GM19239 (cell line): ENCODE results near the gene PHTF2.
"Not testable (repeated sequence)": the region's sequence is repeated elsewhere in the genome, so short reads cannot be mapped to it uniquely, and the experiment has no call there.

Experiments
- DNase-seq: peaks from one replicate; pipeline ENCODE4 v3.0.0; 2011; ENCODE audit warnings: low spot score; ENCODE audit not compliant: insufficient read length
- FAIRE-seq: peaks from 2 replicates; lab custom pipeline; 2011; peaks lifted over from hg19 to GRCh38; lab: Jason Lieb, UNC

PHTF2 gene

DNA sequence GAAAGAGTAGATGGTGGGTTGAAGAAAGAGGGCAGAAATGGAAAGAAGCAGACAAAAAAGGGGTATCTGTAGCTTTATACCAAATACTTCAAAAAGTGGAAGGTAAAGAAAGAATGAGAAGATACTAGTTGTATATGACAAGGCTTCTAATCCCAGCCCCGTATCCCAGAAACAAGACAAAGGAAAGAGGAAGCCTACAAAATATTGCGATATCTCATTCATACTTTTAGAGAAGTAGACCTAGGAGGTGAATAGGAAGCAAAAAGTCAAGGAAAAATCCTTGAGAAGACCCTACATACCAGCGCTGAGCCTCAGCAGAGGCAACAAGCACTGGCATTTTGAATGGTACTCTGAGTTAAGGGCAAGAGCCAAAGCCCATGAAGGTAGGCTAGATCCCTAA, 26.6 kb downstream of the PHTF2 start:
- FAIRE-seq = no peak
- DNase-seq = no peak

DNA sequence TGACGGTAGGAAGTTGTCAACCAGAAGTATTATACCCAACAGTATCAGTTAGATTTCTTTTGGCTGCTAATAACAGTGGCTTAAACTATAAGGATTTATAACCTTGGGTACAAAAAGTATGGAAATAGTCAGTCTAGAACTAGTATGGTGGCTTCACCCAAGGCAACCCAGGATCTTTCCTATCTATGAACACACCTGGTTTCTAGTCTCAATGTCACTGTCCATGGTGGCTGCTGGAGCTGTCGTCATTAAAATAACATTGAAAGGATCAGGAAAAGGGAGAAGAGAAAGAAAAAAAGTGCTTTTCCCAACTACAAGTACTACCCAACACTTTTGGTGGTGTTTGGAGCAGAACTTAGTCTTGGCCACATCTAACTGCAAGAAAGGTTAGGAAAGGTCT, 27.7 kb downstream of the PHTF2 start:
- no peak for FAIRE-seq

DNA sequence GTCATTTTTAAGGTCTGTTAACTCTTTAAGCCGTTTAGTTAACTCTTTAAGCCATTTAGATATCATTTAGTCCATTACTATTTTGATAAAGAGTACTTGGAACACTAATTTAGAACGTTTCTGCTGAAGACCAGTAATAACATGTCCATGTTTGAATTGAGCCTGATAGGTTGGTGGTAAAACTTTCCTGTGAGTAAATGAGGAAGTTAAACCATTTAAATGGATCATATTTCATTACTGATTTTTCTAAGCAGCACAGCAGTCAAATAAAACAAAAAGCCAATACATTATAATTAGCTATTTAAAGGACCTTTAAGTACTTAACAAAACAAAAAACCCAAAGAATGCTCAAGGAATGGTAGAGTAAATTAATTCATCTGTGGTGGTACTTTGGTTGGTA, 29.4 kb downstream of the PHTF2 start:
- no peak for FAIRE-seq

More for the DNA sequence above, 27.7 kb downstream of the PHTF2 start:
- DNase-seq = no peak

DNA sequence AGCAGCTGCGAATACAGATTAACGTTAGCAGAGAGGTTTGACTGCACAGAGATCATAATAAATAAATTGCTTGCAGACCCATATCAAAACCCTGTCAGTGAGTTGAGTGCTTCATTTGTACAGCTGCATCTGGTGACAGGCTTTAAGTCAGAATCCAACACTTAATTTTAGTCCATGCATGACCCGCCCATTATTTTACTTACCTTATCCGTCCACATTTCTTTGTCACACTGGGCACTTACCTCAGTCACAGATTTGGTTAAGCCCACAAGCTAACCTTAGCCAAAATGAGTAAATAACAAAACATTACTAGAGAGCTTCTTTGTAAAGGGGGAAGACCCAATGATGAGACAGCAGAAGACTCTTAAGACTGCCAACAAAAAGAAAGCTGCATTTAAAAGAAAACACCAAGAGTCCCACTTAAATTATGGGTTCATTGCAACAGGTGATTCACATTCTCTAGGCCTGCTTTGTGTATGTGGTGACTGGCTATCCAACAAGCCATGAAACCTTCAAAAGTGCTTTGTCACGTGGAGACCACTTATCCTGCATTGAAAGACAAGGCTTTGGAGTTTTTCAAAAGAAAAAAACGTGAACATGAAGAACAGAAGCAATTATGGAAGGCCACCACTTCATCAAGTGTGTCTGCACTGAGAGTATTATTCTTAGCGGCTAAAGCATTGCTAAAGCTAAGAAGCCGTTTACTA, 32.2 kb downstream of the PHTF2 start:
- DNase-seq (no peak), FAIRE-seq (no peak)

More for the DNA sequence above, 29.4 kb downstream of the PHTF2 start:
- no peak for DNase-seq

DNA sequence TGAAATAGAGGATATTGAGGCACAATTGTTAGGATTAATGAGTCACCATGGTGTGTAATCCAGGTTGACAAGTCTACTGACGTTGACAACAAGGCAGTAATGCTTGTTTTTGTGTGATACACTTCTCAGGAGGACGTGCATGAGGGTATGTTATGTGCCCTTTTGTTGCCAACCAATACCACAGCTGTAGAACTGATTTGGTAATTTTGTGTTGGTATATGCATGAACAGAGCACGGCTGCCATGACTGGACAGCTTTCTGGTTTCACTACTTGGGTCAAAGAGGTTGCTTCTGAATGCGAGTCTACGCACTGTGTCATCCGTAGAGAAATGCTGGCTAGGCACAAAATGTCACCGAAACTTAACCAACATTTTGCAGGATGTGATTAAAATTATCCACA, 32.9 kb downstream of the PHTF2 start:
- FAIRE-seq (no peak), DNase-seq (no peak)

DNA sequence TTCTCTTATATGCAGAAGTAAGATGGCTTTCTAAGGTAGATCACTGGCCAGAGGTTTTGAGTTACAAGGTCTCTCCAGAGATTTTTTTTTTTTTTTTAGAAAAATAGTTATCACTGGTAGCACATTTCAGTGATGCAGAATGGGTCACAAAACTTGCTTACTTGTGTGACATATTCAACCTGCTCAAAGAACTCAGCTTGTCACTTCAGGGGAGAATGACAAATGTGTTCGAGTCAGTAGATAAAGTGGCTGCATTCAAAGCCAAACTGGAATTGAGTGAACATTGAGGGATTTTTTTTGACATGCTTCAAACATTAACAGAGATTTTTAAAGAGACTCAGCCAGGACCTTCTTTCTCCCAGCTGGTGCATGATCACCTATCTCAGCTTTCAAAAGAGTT, 33.4 kb downstream of the PHTF2 start:
- no peak for DNase-seq
- FAIRE-seq = no peak

DNA sequence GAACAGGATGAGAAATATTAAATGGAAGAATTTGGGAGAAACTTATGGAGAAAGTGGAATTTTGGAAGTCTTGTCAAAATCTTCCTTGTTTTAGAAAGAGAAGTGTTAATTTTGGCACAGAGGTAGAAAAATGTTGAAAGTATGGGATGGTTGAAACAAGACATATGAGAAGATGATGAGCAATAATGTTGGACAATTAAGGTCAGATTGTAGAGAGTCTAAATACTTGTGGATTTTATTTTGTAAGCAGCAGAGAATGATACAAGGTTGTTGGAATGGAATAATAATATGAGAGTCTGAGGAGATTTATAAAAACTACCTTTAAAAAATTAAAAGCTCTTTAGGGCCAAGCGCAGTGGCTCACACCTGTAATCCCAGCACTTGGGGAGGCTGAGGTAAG, 34.6 kb downstream of the PHTF2 start:
- DNase-seq (no peak), FAIRE-seq (no peak)

DNA sequence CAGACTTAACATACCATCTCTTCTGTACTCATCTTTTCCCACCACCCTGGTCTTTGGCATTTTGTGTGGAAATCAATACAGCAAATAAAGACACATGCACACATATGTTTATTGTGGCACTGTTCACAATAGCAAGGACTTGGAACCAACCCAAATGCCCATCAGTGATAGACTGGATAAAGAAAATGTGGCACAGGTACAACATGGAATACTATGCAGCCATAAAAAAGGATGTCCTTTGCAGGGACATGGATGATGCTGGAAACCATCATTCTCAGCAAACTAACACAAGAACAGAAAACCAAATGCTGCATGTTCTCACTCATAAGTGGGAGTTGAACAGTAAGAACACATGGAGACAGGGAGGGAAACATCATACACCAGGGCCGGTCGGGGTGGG, 37.9 kb downstream of the PHTF2 start:
- not testable (repeated sequence) for FAIRE-seq, DNase-seq

DNA sequence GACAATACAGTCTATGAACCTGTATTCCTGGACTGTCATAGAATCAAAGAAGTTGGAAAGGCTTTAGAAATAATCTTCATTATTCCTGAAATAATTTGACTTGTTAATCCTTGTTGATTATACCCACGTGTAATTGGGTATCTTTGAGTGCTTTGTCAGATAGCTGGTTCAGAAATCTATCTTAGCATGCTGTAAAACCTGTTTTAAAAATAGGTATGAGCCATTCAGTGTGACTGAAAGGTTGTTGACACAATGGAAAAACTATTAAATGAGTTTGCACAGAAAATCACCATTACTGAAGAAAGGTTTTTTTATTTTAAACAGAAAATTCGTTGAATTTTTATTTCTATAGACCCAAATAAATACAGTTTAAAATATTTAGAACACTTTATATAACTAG, 38.7 kb downstream of the PHTF2 start:
- FAIRE-seq (peak; percentile 37), DNase-seq (no peak)

DNA sequence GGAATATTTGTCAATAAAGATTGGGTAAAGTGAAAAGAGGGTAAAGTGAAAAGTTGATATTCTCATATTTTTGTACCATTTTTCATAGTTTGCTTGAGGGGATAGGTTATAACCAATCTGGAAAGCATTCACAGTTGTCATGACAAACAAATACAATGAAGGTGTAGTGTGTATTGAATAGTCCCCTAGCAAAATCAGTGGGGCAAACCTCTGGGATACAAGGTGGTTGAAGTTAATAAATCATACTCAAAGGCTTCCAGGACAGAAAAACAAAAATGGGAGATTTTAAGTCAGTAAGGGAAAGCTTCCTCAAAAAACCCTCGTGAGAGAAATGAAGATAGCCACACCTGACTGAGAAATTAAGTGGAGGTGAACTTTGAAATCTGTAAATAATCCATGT, 39.4 kb downstream of the PHTF2 start:
- DNase-seq = no peak
- FAIRE-seq = no peak

DNA sequence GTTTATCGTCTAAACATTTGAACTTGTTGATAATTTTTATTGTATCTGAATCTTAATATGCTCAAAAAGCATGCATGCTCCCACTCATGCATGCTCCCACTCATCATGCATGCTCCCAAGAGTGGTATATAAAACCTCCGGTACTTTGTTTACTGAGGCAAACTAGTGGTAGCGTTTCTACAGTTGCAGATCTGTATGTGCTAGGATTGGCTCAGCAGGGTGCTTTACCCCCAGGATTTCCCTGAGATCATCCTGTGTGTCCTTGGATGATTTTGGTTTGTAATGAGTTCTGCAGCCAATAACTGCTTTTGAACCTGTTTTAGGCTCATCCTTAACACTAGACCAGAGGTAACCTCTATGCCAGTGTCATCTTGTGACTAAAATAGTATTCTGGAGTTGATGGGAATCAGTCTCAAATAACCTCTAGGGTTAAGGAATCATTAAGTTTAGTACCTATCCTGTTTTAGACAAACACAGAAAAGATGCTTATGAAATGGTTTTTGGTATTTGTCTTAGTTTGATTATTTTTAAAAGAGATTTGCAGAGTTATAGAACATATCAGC, 40.4 kb downstream of the PHTF2 start:
- DNase-seq (no peak), FAIRE-seq (no peak)

DNA sequence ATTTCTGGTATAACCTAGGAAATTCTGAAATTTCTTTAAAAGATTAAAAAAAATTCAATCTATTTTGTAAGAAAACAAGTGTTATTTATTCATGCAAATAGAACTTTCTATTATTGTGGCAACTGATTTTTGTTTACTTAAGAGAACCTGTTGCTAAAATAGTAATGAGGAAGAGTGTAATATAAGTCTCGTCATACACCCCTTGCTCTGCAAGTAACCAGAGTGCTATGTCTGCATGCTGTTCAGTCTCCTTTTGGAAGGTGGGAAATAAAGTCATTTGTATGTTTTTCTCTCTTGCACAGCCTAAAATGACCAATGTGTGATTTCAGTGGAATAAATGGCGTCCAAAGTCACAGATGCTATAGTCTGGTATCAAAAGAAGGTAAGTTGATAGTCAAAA, 41.3 kb downstream of the PHTF2 start:
- FAIRE-seq = peak; percentile 74
- DNase-seq = no peak

DNA sequence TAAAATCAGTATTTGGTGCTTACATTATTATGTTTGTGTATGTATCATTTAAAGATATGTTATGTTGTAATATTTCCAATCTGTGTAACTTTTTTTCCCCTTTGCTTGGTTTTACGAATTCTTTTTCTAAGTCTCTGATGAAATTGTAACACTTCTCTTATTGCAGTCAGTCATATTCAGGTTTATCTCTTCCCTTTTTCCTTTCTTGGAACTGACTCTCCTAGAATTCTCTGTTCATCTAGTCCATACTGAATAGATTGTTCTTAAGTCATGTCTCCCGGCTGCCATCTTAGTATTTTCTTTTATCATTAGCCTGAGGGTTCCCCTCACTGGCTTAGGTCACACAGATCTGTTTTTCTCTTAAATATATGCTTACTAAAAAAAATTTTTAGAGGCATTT, 44.6 kb downstream of the PHTF2 start:
- no peak for DNase-seq
- FAIRE-seq = no peak

DNA sequence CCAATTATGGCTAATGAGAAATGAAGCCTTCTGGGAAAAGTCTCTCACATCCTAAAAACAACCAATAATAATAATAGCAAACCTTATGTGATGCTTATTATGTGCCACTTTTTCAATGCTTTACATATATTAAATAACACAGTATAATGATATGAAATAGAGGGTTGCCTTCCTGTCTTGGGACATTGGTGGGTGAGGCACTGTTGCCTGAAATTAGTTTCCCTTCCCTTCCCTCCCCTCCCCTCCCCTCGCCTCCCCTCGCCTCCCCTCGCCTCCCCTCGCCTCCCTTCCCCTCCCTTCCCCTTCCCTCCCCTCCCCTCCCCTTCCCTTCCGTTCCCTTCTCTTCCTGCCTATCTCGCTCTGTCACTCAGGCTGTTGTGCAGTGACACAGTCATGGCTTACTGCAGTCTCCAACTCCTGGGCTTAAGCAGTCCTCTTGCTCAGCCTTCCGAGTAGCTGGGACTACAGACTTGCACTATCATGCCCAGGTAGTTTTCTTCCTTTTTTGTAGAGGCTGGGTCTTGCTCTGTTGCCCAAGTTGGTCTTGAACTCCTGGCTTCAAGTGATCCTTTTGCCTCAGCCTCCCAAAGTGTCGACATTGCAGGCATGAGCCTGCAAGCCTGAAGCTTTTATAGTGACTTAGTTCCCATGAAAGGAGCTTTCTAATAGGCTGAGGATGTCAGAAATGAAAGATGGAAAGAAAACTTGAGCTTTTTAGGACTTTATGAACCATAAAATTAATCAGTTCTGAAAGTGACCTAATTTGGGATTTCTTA, 47.9 kb downstream of the PHTF2 start:
- no peak for FAIRE-seq
- no peak for DNase-seq

DNA sequence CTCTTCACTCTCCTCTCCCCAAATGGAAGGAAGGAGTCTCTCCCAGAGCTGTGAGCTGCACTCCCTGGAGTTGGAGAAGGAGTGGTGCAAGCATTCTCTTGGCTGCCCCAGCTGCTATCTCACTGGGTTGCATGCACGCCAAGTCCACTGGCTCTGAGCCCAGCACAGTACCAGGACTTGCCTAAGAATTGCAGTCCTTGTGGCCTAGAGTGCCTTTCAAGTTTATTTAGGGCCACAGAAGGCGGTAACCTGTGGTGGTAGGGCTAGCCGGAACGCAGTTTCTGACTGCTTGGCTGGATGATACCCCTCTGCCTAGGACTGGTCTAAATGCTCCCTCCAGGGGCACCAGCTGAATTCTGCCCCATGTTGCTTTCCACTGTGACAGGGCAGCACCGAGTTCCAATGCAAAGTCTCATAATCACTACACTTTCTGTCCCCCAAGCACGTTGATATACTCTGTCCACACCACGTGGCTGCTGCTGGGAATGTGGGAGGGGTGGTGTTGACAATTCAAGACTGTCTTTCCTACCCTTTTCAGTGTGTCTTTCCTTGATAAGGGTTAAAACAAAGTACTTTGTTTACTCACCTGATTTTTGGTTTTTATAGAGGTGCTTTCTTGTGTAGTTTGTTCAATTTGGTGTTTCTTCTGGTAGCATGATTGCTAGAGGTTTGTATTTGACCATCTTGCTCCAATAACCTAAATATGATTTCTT, 57.0 kb downstream of the PHTF2 start:
- FAIRE-seq (no peak), DNase-seq (no peak)

DNA sequence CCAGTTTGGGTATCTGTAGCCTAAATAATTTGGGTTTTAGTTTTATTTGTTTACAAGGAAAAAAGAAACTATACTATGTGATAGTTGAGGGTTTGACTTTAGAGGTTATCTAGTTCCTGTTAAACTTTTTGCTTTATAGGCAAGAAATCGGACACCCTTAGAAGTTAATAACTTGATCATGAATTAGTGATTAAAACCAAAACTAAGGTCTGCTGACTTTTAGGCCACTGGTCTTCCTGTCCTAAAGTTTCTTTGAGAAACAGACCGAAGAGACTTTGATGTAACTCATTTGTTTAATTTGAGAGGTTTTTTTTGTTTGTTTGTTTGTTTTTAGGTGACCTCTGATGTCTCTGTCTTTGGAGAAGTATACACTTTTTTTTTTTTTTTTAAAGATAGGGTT, 59.7 kb downstream of the PHTF2 start:
- peak; percentile 7 for DNase-seq
- peak; percentile 26 for FAIRE-seq

DNA sequence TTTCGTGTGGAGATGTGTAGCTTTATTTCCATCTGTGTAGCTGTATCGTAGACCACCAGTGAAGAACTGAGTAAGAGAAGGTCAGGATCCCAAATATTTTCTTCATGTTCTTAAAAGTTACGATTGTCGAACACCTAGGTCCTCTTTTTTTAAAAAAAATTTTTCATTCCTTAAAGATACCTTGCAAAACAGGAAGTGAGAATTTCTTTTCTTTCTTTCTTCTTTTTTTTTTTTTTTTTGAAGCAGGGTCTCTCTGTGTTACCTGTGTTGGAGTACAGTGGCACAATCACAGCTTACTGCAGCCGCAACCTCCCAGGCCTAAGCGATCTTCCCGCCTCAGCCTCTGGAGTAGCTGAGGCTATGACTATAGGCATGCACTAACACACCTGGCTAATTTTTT, 60.8 kb downstream of the PHTF2 start:
- no peak for FAIRE-seq
- no peak for DNase-seq

DNA sequence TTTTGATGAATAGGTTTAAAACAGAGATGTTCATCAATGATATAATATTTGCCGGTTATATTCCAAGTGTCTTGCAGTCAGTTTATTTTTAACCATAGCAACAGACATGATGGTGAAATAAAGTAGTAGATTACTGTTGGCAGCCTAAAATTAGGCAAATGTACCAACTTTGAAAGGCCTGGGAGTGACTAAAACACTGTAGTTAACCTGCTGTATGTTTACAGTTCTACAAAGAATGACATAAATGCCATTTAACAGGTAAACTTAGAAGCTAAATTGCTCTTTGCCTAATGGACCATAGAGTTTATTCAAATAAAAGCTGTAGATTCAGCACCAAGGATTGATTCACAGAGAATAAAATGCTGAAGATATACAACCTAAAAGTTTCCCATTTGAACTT, 64.1 kb downstream of the PHTF2 start:
- DNase-seq (no peak), FAIRE-seq (no peak)

DNA sequence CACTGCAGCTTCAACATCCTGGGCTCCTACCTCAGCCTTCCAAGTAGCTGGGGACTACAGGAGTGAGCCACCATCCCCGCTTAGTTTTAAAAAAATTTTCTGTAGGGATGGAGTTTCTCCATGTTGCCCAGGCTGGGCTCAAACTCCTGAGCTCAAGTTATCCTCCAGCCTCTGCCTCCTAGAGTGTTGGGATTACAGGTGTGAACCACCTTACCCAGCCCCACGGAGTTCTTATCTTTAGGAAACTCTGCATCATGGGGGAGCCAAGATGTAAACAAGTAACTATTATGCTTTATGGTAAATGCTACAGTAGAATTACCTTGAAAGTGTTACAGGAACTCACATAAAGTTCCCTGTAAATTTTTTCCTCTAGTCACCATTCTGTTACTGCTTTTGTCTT, 65.3 kb downstream of the PHTF2 start:
- FAIRE-seq (no peak), DNase-seq (no peak)

DNA sequence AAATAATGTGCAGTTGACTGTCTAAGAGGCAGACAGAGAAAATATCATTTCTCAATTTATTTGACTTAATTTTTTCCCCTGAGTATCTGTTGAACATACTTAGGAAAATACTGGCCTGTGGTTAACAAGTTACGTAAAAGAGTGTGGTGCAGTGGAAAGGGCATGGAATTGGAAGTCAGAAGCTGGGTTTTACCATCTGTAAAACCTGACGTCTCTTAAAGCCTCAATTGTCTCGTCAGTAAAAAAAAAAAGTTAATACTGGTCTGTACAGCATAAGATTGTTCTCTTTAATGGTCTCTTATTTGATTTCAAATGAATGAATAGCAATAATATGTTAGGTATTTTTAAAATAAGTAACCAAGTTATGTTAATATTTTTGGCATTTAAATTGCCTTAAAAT, 67.8 kb downstream of the PHTF2 start:
- FAIRE-seq (peak; percentile 45), DNase-seq (no peak)
